Endodermal cell (in vitro differentiated cells): Measurements from ENCODE around the gene N4BP2L2. TPM values are rescaled to one million over a fixed set of nuclear protein-coding genes. Genes with fewer than 3 reads are reported as not detected.

Source experiments
- DNase-seq: peaks from one replicate; pipeline ENCODE4 v3.0.0-alpha.2; 2017
- H3K27ac ChIP-seq: 2 replicates; pipeline ENCODE4 v1.5.1; 2013; ENCODE audit warnings: mild to moderate bottlenecking, low read depth, low read length, moderate library complexity
- H3K27me3 ChIP-seq: 2 replicates; pipeline ENCODE4 v1.6.1; 2013; ENCODE audit warnings: mild to moderate bottlenecking, low read length, moderate library complexity; ENCODE audit not compliant: insufficient read depth, control insufficient read depth, poor library complexity, severe bottlenecking
- H3K36me3 ChIP-seq: 2 replicates; pipeline ENCODE4 v1.7.0; 2013; ENCODE audit warnings: mild to moderate bottlenecking, low read length, moderate library complexity; ENCODE audit not compliant: control insufficient read depth, insufficient read depth
- H3K4me1 ChIP-seq: one replicate; pipeline ENCODE4 v1.7.0; 2013; ENCODE audit warnings: low read length; ENCODE audit not compliant: control insufficient read depth, insufficient read depth
- H3K4me3 ChIP-seq: 2 replicates; pipeline ENCODE4 v1.5.1; 2013; ENCODE audit warnings: mild to moderate bottlenecking, low read length, moderate library complexity
- H3K9ac ChIP-seq: 2 replicates; pipeline ENCODE4 v1.6.1; 2013; ENCODE audit warnings: mild to moderate bottlenecking, low read length, moderate library complexity; ENCODE audit not compliant: poor library complexity, severe bottlenecking; ENCODE audit errors: extremely low read depth
- H3K9me3 ChIP-seq: 2 replicates; pipeline ENCODE4 v1.6.1; 2013; ENCODE audit warnings: mild to moderate bottlenecking, low read length, moderate library complexity; ENCODE audit not compliant: control insufficient read depth
- H3K27ac Mint-ChIP-seq: 2 replicates; pipeline ENCODE4 v1.8.0; 2020; ENCODE audit warnings: mixed read lengths
- H3K27me3 Mint-ChIP-seq: 2 replicates; pipeline ENCODE4 v1.8.0; 2021; ENCODE audit warnings: mild to moderate bottlenecking, mixed read lengths; ENCODE audit not compliant: insufficient read depth
- H3K36me3 Mint-ChIP-seq: 2 replicates; pipeline ENCODE4 v1.8.0; 2020; ENCODE audit warnings: low read depth, mixed read lengths
- H3K4me1 Mint-ChIP-seq: 2 replicates; pipeline ENCODE4 v1.8.0; 2020; ENCODE audit warnings: mixed read lengths
- H3K4me3 Mint-ChIP-seq: 2 replicates; pipeline ENCODE4 v1.8.0; 2020; ENCODE audit warnings: mild to moderate bottlenecking, moderate library complexity, mixed read lengths
- H3K9me3 Mint-ChIP-seq: 2 replicates; pipeline ENCODE4 v1.8.0; 2020; ENCODE audit warnings: mild to moderate bottlenecking, mixed read lengths
- WGBS, 2 experiments: methylation state at CpG; one replicate each; pipeline versions ENCODE4 v1.1.5 to v1.1.7; 2013; ENCODE audit warnings: missing lambda C conversion rate in 2 of 2, mixed read lengths in 1 of 2; ENCODE audit not compliant: insufficient coverage in 1 of 2, insufficient read length in 1 of 2; 5-methylcytosine and 5-hydroxymethylcytosine counted together
- total RNA-seq, 2 donors: library from RNA; stranded (reverse); fragmentation: NEBNext Ultra II Directional in 1 of 2; extraction: Animal tissue kit (Norgen Biotek cat#: 25700) in 1 of 2; gene quantifications; 2 replicates in 1 of 2; 3 replicates in 1 of 2; pipeline ENCODE4 v1.2.1, GENCODE V29; 2021
- TF ChIP-seq, protein P1 (sequence below): fragments of 200-600 bp; sonication (generic); conservative IDR thresholded peaks from 2 replicates; pipeline ENCODE4 v1.5.0; 2021; ENCODE audit warnings: antibody characterized with exemption, mild to moderate bottlenecking

Gene N4BP2L2
- total RNA-seq, 2 donors from 2014 or later = 70.4 to 92.8 TPM

DNA sequence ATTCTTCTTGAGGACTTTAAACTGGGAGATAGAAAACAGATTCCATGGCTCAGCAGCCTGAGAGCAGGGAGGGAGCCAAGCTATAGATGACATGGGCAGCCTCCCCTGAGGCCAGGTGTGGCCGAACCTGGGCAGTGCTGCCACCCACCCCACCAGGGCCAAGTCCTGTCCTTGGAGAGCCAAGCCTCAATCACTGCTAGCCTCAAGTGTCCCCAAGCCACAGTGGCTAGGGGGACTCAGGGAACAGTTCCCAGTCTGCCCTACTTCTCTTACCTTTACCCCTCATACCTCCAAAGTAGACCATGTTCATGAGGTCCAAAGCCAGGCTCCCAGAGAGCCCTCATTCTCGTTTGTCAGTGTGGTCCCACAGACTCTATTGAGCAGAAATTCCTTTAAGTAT, 118.7 kb downstream of the N4BP2L2 start:
- Histone ChIP-seq H3K9me3 (peaks cover 5% of the 10 kb centered on the region), H3K4me1 (no peaks in the 10 kb centered on the region), H3K4me3 (no peak overlapping the region), H3K27ac (no peak overlapping the region), H3K9ac (no peak overlapping the region), H3K27me3 (peaks cover 6% of the 10 kb centered on the region), H3K36me3 (no peaks in the 10 kb centered on the region)
- H3K4me1 Mint-ChIP-seq = no peaks in the 10 kb centered on the region
- H3K9me3 Mint-ChIP-seq = peaks cover 31% of the 10 kb centered on the region
- DNase-seq = no peak
- peaks cover 21% of the 10 kb centered on the region for H3K36me3 Mint-ChIP-seq
- WGBS, 2 experiments = 90 to 100% methylated on average over 1 to 2 of the region's 2 CpGs
- TF ChIP-seq, protein P1, sequence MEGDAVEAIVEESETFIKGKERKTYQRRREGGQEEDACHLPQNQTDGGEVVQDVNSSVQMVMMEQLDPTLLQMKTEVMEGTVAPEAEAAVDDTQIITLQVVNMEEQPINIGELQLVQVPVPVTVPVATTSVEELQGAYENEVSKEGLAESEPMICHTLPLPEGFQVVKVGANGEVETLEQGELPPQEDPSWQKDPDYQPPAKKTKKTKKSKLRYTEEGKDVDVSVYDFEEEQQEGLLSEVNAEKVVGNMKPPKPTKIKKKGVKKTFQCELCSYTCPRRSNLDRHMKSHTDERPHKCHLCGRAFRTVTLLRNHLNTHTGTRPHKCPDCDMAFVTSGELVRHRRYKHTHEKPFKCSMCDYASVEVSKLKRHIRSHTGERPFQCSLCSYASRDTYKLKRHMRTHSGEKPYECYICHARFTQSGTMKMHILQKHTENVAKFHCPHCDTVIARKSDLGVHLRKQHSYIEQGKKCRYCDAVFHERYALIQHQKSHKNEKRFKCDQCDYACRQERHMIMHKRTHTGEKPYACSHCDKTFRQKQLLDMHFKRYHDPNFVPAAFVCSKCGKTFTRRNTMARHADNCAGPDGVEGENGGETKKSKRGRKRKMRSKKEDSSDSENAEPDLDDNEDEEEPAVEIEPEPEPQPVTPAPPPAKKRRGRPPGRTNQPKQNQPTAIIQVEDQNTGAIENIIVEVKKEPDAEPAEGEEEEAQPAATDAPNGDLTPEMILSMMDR = no peak
- peaks cover 1% of the 10 kb centered on the region for H3K27me3 Mint-ChIP-seq
- H3K27ac Mint-ChIP-seq = no peak overlapping the region
- H3K4me3 Mint-ChIP-seq = no peak overlapping the region

DNA sequence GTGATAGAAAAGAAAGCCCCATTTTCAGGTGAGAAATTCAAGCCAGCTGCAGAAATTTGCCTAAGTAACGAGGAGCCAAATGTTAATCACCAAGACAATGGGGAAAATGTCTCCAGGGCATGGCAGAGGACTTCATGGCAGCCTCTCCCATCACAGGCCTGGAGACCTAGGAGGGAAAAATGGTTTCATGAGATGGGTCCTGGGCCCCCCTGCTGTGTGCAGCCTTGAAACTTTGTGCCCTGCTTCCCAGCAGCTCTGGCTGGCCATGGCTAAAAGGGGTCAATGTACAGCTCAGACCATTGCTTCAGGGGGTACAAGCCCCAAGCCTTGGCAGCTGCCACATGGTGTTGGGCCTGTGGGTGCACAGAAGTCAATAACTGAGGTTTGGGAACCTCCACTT, 120.6 kb downstream of the N4BP2L2 start:
- H3K27me3 Mint-ChIP-seq = no peaks in the 10 kb centered on the region
- Histone ChIP-seq H3K36me3 (no peaks in the 10 kb centered on the region), H3K4me1 (no peaks in the 10 kb centered on the region), H3K9me3 (peaks cover 5% of the 10 kb centered on the region), H3K27me3 (no peaks in the 10 kb centered on the region), H3K9ac (no peak overlapping the region), H3K27ac (no peak overlapping the region), H3K4me3 (no peak overlapping the region)
- DNase-seq = no peak
- TF ChIP-seq, protein P1 = no peak
- WGBS, 2 experiments = 91% methylated on average over 1 of the region's 1 CpG; no CpG with 5 or more reads in 1 of the 2 experiments
- no peaks in the 10 kb centered on the region for H3K4me1 Mint-ChIP-seq
- peaks cover 21% of the 10 kb centered on the region for H3K36me3 Mint-ChIP-seq
- H3K9me3 Mint-ChIP-seq = peaks cover 31% of the 10 kb centered on the region
- H3K27ac Mint-ChIP-seq = no peak overlapping the region
- no peak overlapping the region for H3K4me3 Mint-ChIP-seq

DNA sequence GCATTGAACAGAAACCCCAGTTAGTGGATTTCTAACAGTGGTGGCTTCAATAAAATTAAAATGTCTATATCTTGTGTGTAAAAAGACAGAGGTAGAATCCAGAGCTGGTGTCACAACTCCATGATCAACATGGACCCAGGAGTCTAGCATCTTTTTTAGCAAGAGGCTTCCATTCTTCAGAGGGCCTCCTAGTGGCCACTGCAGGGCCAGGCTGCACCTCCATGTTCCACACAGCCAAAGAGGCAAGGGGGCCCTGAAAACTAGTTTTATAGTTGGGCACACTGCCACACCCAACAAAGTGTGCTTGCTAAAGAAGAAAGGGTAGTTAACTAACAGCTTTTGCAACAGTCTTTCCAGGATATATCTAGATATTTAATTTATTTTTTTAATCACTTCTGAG, 123.6 kb downstream of the N4BP2L2 start:
- H3K9ac ChIP-seq = no peak overlapping the region
- H3K27me3 Mint-ChIP-seq = peaks cover 4% of the 10 kb centered on the region
- H3K4me1 ChIP-seq = no peaks in the 10 kb centered on the region
- H3K9me3 ChIP-seq = peaks cover 5% of the 10 kb centered on the region
- H3K36me3 Mint-ChIP-seq = peaks cover 20% of the 10 kb centered on the region
- no peaks in the 10 kb centered on the region for H3K36me3 ChIP-seq
- H3K27ac Mint-ChIP-seq = no peak overlapping the region
- peaks cover 3% of the 10 kb centered on the region for H3K4me1 Mint-ChIP-seq
- no peak overlapping the region for H3K27ac ChIP-seq
- TF ChIP-seq, protein P1 = peak; percentile 92
- H3K4me3 ChIP-seq = no peak overlapping the region
- no peak overlapping the region for H3K4me3 Mint-ChIP-seq
- H3K9me3 Mint-ChIP-seq = peaks cover 29% of the 10 kb centered on the region
- peaks cover 8% of the 10 kb centered on the region for H3K27me3 ChIP-seq
- DNase-seq = peak; percentile 81
